AG04450 (cell line): Measurements from ENCODE around the gene BUD13. TPM values are rescaled to one million over a fixed set of nuclear protein-coding genes. Genes with fewer than 3 reads are reported as not detected.
A peak's percentile ranks its signal among the peaks of the same experiment; 100 is the strongest.

Source experiments
- CTCF ChIA-PET: fragments of 300-600, 350-600 bp; formaldehyde crosslinking; extraction: SDS; loops from one replicate; lab custom pipeline; 2022; ENCODE audit warnings: antibody characterized with exemption, inconsistent platforms; lab: Charles Lee
- POLR2A ChIA-PET: fragments of 350-600 bp; formaldehyde crosslinking; extraction: SDS; loops from one replicate; lab custom pipeline; 2021; ENCODE audit warnings: antibody characterized with exemption, inconsistent platforms; lab: Yijun Ruan, JAX
- DNase-seq: peaks from one replicate; pipeline ENCODE4 v3.0.0-alpha.2; 2011; ENCODE audit warnings: low read depth, low spot score
- H3K27ac ChIP-seq: one replicate; pipeline ENCODE4 v1.5.1; 2012; ENCODE audit warnings: low read depth, low read length, control low read depth
- H3K27me3 ChIP-seq: one replicate; pipeline ENCODE4 v1.6.0; 2012; ENCODE audit warnings: low read length; ENCODE audit not compliant: control insufficient read depth, insufficient read depth
- H3K4me3 ChIP-seq: 2 replicates; pipeline ENCODE4 v1.5.1; 2011; ENCODE audit warnings: mild to moderate bottlenecking, low read depth, low read length, control low read depth
- H3K9me3 ChIP-seq: 2 replicates; pipeline ENCODE4 v1.5.1; 2012; ENCODE audit warnings: low read length; ENCODE audit not compliant: control insufficient read depth, insufficient read depth
- CTCF ChIP-seq: IDR thresholded peaks from 2 replicates; pipeline ENCODE4 v1.5.1; 2011; ENCODE audit warnings: low read depth, low read length, control low read depth, inconsistent platforms
- polyA plus RNA-seq: library from polyadenylated mRNA; depleted of rRNA; stranded (reverse); fragments of >200 nt; gene quantifications from 2 replicates; pipeline ENCODE4 v1.2.3, GENCODE V29; 2011

The BUD13 gene
- polyA plus RNA-seq, 1 experiment, result 12.3 TPM

- ChIA-PET CTCF (interaction anchor here (0.9 to 11.0 kb wide), 43 partner anchors 10 to 497 kb away, joined by 3 to 209 read pairs (median 5); partner anchors contain the start of genes APOA1, APOA4, APOC3 and BUD13), POLR2A (interaction anchor here (1.1 kb wide), 1 partner anchor 436 kb away, joined by 3 read pairs; no protein-coding TSS in a partner anchor)
- no peaks in the 10 kb centered on the region for H3K27me3 ChIP-seq
- H3K27ac ChIP-seq, result no peak overlapping the region
- DNase-seq, result no peak
- H3K9me3 ChIP-seq, result no peaks in the 10 kb centered on the region
- H3K4me3 ChIP-seq, result no peak overlapping the region
- no peak for TF ChIP-seq CTCF
These were observed 17.6 kb upstream of the BUD13 start for GRCh38 chr11:116790167-116791001.

- no peak for DNase-seq
These were observed 16.2 kb upstream of the BUD13 start for GRCh38 chr11:116788975-116789374.

GRCh38 chr11:116788534-116788933 lies 15.7 kb upstream of the BUD13 start:
- peak overlapping the region; percentile 65 for H3K27ac ChIP-seq
- DNase-seq, result no peak
- H3K27me3 ChIP-seq, result no peaks in the 10 kb centered on the region
- TF ChIP-seq CTCF, result no peak
- CTCF ChIA-PET, result interaction anchor here (0.8 to 11.0 kb wide), 6 partner anchors 20 to 438 kb away, joined by 3 to 209 read pairs (median 12); partner anchors contain the start of gene SIK3
- POLR2A ChIA-PET, result interaction anchor here (1.0 to 3.3 kb wide), 4 partner anchors 16 to 390 kb away, joined by 3 to 11 read pairs (median 6); partner anchors contain the start of genes BUD13, PAFAH1B2 and SIDT2
- peak overlapping the region; percentile 89 for H3K4me3 ChIP-seq
- H3K9me3 ChIP-seq, result no peaks in the 10 kb centered on the region

More at GRCh38 chr11:116788975-116789374, 16.2 kb upstream of the BUD13 start:
- no peak for TF ChIP-seq CTCF
- Histone ChIP-seq H3K4me3 (no peak overlapping the region), H3K27me3 (no peaks in the 10 kb centered on the region), H3K27ac (no peak overlapping the region), H3K9me3 (no peaks in the 10 kb centered on the region)
- POLR2A ChIA-PET, result interaction anchor here (3.3 kb wide), 1 partner anchor 16 kb away, joined by 11 read pairs; the partner anchor contains the start of gene BUD13
- CTCF ChIA-PET, result interaction anchor here (0.8 to 11.0 kb wide), 5 partner anchors 20 to 317 kb away, joined by 3 to 209 read pairs (median 39); partner anchors contain the start of genes APOA1 and SIK3

GRCh38 chr11:116787786-116788486 lies 15.1 kb upstream of the BUD13 start, which contains the start of gene ZPR1:
Gene ZPR1, minus strand, starts transcription at chr11:116788023. Its CDS starts 33 bp downstream, at chr11:116787990.
- no peak for DNase-seq
- POLR2A ChIA-PET, result interaction anchor here (1.0 to 3.3 kb wide), 4 partner anchors 15 to 390 kb away, joined by 3 to 11 read pairs (median 6); partner anchors contain the start of genes BUD13, PAFAH1B2 and SIDT2
- peak; percentile 7; the same call in 1 of the 2 replicates for TF ChIP-seq CTCF
- Histone ChIP-seq H3K27ac (peak within 1 kb of the TSS; percentile 65), H3K4me3 (peak within 1 kb of the TSS; percentile 89), H3K27me3 (no peaks in the 10 kb centered on the region), H3K9me3 (no peaks in the 10 kb centered on the region)
- CTCF ChIA-PET, result interaction anchor here (0.8 to 11.0 kb wide), 7 partner anchors 48 to 439 kb away, joined by 3 to 209 read pairs (median 6); partner anchors contain the start of gene SIK3
